ENCODE data around the gene GSTM5.

- TF ChIP-seq ZNF512 (CRISPR knock-in tag; IDR thresholded peaks at IDR 0.05; ENCODE audit: borderline replicate concordance) (no peak), RELA (CRISPR knock-in tag; IDR thresholded peaks at IDR 0.05; ENCODE audit: borderline replicate concordance) (no peak), HMGA2 (CRISPR knock-in tag; IDR thresholded peaks at IDR 0.05) (no peak), NR3C1 (CRISPR knock-in tag; conservative IDR thresholded peaks at IDR 0.05; ENCODE audit: low read depth) (no peak), CTCF (IDR thresholded peaks at IDR 0.05) (no peak), HMGXB4 (CRISPR knock-in tag; IDR thresholded peaks at IDR 0.05) (no peak), ATF1 (CRISPR knock-in tag; IDR thresholded peaks at IDR 0.05) (no peak), MLX (CRISPR knock-in tag; IDR thresholded peaks at IDR 0.05) (no peak), NFYB (CRISPR knock-in tag; conservative IDR thresholded peaks at IDR 0.05; ENCODE audit: low read depth) (no peak), STAT6 (CRISPR knock-in tag; conservative IDR thresholded peaks at IDR 0.05; ENCODE audit: low read depth) (no peak), CREB1 (CRISPR knock-in tag; IDR thresholded peaks at IDR 0.05) (no peak), MAX (CRISPR knock-in tag; IDR thresholded peaks at IDR 0.05) (no peak), E2F1 (CRISPR knock-in tag; IDR thresholded peaks at IDR 0.05) (no peak)
These were observed 52.8 kb downstream of the GSTM5 start for GRCh38 chr1:109764561-109765482.

Data from WTC11 (cell line).